Adrenal gland (tissue), 12 donors: ENCODE measurements around the gene PRDM16. TPM values are rescaled to one million over a fixed set of nuclear protein-coding genes. Genes with fewer than 3 reads are reported as not detected.

ENCODE experiments used
- DNase-seq, 7 donors: peaks; one replicate each; pipeline ENCODE4 v3.0.0-alpha.2; 2019 to 2020
- H3K27ac ChIP-seq, 5 donors: fragments of 200-600 bp; sonication (generic) in 4 of 5; 1 replicate in 3 of 5; 2 replicates in 2 of 5; pipeline versions ENCODE4 v1.5.1 to v1.8.0; 2016 to 2020; ENCODE audit warnings: mild to moderate bottlenecking in 1 of 5
- H3K27me3 ChIP-seq: fragments of 200-600 bp; 2 replicates; pipeline ENCODE4 v1.8.0; 2021
- H3K36me3 ChIP-seq, 2 donors: fragments of 200-600 bp; replicated peaks in 1 of 2; 1 replicate in 1 of 2; 2 replicates in 1 of 2; pipeline versions ENCODE4 v1.5.1 to v1.8.0; 2018 to 2022
- H3K4me1 ChIP-seq, 2 donors: fragments of 200-600 bp; replicated peaks in 1 of 2; 1 replicate in 1 of 2; 2 replicates in 1 of 2; pipeline versions ENCODE4 v1.5.1 to v1.8.0; 2018 to 2021
- H3K4me3 ChIP-seq, 4 donors: fragments of 200-600 bp; sonication (generic) in 3 of 4; one replicate each; pipeline ENCODE4 v1.5.1; 2016 to 2018
- H3K9me3 ChIP-seq, 3 donors: fragments of 200-600 bp; sonication (generic) in 1 of 3; replicated peaks in 1 of 3; 1 replicate in 2 of 3; 2 replicates in 1 of 3; pipeline versions ENCODE4 v1.5.1 to v1.8.0; 2016 to 2021
- POLR2A ChIP-seq, 2 donors: fragments of 450-650 bp; IDR thresholded peaks; one replicate each; pipeline ENCODE4 v1.6.1; 2017; ENCODE audit warnings: antibody characterized with exemption in 2 of 2, mild to moderate bottlenecking in 2 of 2, moderate library complexity in 1 of 2
- WGBS, 4 donors: extraction: QIAGEN DNeasy Blood & Tissue Kit in 2 of 4; methylation state at CpG; one replicate each; pipeline versions ENCODE4 v1.1.5 to v1.1.7; 2013 to 2017; 5-methylcytosine and 5-hydroxymethylcytosine counted together
- intact Hi-C, 2 donors: fragments of 100-400 bp; cut with DNase I; formaldehyde crosslinking; loops; one replicate each; pipeline versions ENCODE4 v1.14.1 to v1.15.0; 2022 to 2023
- polyA plus RNA-seq, 3 donors: library from polyadenylated mRNA; stranded (reverse); fragments of 200-250 nt in 2 of 3; fragments of 350-450 nt in 1 of 3; fragmentation: Illumina TruSeq in 1 of 3; extraction: RNeasy Lipid Tissue Mini Kit (QIAGEN cat#74804) in 1 of 3; gene quantifications; one replicate each; pipeline ENCODE4 v1.2.3, GENCODE V29; 2013 to 2014
- total RNA-seq, 9 donors: library from RNA; depleted of rRNA in 4 of 9; stranded (reverse); fragments of >200 nt in 4 of 9; fragments of 120-200 nt in 1 of 9; fragmentation: NEBNext Ultra II Directional in 1 of 9; extraction: Animal tissue kit (Norgen Biotek cat#: 25700) in 1 of 9; gene quantifications; one replicate each; pipeline versions ENCODE4 v1.1.0 to v1.2.4, GENCODE V29; 2013 to 2023
- TF ChIP-seq, protein P1 (sequence below), 6 experiments: fragments of 450-650 bp in 4 of 6; fragments of 200-600 bp in 2 of 6; sonication (generic) in 1 of 6; IDR thresholded peaks; 1 replicate in 5 of 6; 2 replicates in 1 of 6; pipeline versions ENCODE4 v1.5.1 to v1.8.0; 2016 to 2021; ENCODE audit warnings: antibody characterized with exemption in 6 of 6, mild to moderate bottlenecking in 2 of 6, moderate library complexity in 1 of 6
- donor health status: healthy with polysubstance abuse.
- donor health status: Bipolar disorder and iron deficiency.
- donor health status: DM: yes; HTN: yes; CAD: no.
- donor health status: DM: no; HTN: no; CAD: no.
- donor health status: DM: no; HTN: no; CAD: no.
- donor health status: DM: yes; HTN: yes; CAD: no.

The PRDM16 gene
- total and polyA plus RNA-seq, 12 donors: 0.04 to 2.8 (median 0.61) TPM; not detected in 1

GRCh38 chr1:3471356-3472087, 402.5 kb downstream of the PRDM16 start:
- TF ChIP-seq, protein P1, sequence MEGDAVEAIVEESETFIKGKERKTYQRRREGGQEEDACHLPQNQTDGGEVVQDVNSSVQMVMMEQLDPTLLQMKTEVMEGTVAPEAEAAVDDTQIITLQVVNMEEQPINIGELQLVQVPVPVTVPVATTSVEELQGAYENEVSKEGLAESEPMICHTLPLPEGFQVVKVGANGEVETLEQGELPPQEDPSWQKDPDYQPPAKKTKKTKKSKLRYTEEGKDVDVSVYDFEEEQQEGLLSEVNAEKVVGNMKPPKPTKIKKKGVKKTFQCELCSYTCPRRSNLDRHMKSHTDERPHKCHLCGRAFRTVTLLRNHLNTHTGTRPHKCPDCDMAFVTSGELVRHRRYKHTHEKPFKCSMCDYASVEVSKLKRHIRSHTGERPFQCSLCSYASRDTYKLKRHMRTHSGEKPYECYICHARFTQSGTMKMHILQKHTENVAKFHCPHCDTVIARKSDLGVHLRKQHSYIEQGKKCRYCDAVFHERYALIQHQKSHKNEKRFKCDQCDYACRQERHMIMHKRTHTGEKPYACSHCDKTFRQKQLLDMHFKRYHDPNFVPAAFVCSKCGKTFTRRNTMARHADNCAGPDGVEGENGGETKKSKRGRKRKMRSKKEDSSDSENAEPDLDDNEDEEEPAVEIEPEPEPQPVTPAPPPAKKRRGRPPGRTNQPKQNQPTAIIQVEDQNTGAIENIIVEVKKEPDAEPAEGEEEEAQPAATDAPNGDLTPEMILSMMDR (IDR thresholded peaks at IDR 0.05): peak in 3 of 6 experiments; percentile 9 to 26 (median 26)
- TF ChIP-seq POLR2A (IDR thresholded peaks at IDR 0.05): no peak
- DNase-seq: peak in 2 of 7 donors; percentile 34 to 36
- H3K4me3 ChIP-seq: no peak overlapping the region
- H3K9me3 ChIP-seq: no peaks in the 10 kb centered on the region
- H3K27ac ChIP-seq: no peak overlapping the region
- intact Hi-C loops: no loop called here
- no peaks in the 10 kb centered on the region for H3K36me3 ChIP-seq
- WGBS, 4 donors: 37 to 47% (median 39%) methylated on average over 12 to 25 of the region's 25 CpGs
- no peaks in the 10 kb centered on the region for H3K27me3 ChIP-seq
- H3K4me1 ChIP-seq: no peaks in the 10 kb centered on the region

GRCh38 chr1:3472088-3472850, 403.3 kb downstream of the PRDM16 start:
- Histone ChIP-seq H3K36me3 (no peaks in the 10 kb centered on the region), H3K27me3 (no peaks in the 10 kb centered on the region), H3K27ac (no peak overlapping the region), H3K9me3 (no peaks in the 10 kb centered on the region), H3K4me3 (no peak overlapping the region), H3K4me1 (no peaks in the 10 kb centered on the region)
- TF ChIP-seq, protein P1 (IDR thresholded peaks at IDR 0.05): no peak
- TF ChIP-seq POLR2A (IDR thresholded peaks at IDR 0.05): no peak
- DNase-seq: no peak
- 0 to 70% (median 59%) methylated on average over 1 to 25 of the region's 25 CpGs for WGBS, 4 donors
- intact Hi-C loops: no loop called here

DNA sequence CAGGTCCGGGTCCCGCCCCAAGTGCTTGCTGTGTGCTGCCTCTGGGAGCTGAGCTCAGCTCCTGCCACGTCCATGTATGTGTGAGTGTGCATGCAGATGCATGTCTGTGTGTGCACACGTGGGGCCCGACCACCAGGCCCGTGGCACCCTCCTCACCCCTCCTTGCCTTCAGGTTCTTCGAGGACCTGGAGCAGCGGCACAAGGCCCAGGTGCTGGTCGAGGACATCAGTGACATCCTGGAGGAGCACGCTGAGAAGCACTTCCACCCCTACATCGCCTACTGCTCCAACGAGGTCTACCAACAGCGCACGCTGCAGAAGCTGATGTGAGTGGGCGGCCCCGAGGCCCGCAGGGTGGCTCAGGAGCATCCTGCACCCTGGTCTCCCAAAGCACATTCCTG, 403.9 kb downstream of the PRDM16 start:
- no peaks in the 10 kb centered on the region for H3K9me3 ChIP-seq
- H3K4me1 ChIP-seq: no peaks in the 10 kb centered on the region
- intact Hi-C loops: no loop called here
- H3K36me3 ChIP-seq: no peaks in the 10 kb centered on the region
- WGBS, 4 donors: 80 to 90% (median 86%) methylated on average over 13 to 17 of the region's 17 CpGs
- no peak overlapping the region for H3K4me3 ChIP-seq
- H3K27me3 ChIP-seq: no peaks in the 10 kb centered on the region
- H3K27ac ChIP-seq: no peak overlapping the region
- no peak for DNase-seq
- TF ChIP-seq, protein P1 (IDR thresholded peaks at IDR 0.05): no peak
- TF ChIP-seq POLR2A (IDR thresholded peaks at IDR 0.05): no peak

DNA sequence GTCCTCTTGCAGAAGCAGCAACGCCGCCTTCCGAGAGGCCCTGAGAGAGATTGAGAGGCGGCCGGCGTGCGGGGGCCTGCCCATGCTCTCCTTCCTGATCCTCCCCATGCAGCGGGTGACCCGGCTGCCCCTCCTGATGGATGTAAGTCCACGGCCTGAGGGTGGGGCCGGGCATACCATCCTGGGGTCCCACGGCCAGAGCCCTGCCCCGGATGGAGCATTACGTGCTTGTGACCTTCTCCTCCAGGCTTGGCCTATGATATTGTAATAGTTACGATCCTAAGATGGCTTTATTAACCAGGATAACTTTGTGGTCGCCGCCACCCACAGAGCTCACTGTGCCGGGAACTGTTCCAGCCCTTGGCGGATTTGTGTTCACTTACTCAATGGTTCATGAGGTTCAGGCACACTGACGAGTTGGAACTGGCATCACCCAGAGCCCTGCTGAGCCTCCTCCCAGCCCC, 404.4 kb downstream of the PRDM16 start:
- Histone ChIP-seq H3K27me3 (no peaks in the 10 kb centered on the region), H3K36me3 (no peaks in the 10 kb centered on the region), H3K27ac (no peak overlapping the region), H3K4me1 (no peaks in the 10 kb centered on the region), H3K4me3 (no peak overlapping the region), H3K9me3 (no peaks in the 10 kb centered on the region)
- TF ChIP-seq, protein P1 (IDR thresholded peaks at IDR 0.05): no peak
- no peak for TF ChIP-seq POLR2A (IDR thresholded peaks at IDR 0.05)
- DNase-seq: peak in 1 of 7 donors; percentile 10
- intact Hi-C loops: no loop called here
- WGBS, 4 donors: 68 to 70% (median 69%) methylated on average over 10 to 20 of the region's 20 CpGs
